ENCODE data around the gene PNPLA4.

- TF ChIP-seq RAD21 (IDR thresholded peaks at IDR 0.05; ENCODE audit: low read depth): no peak
- TF ChIP-seq EP300 (IDR thresholded peaks at IDR 0.05; ENCODE audit: borderline replicate concordance): no peak
- TF ChIP-seq ZBTB7A (IDR thresholded peaks at IDR 0.05; ENCODE audit: low read depth): no peak
- TF ChIP-seq REST (IDR thresholded peaks at IDR 0.05; ENCODE audit: low read depth): no peak
- TF ChIP-seq NFIC (IDR thresholded peaks at IDR 0.05): no peak
- no peak for TF ChIP-seq EGR1 (IDR thresholded peaks at IDR 0.05)
Measured at GRCh38 chrX:7934026-7934425, 6.8 kb upstream of the PNPLA4 start.

Data from Ishikawa (cell line).